Activated B cell treated with CpG ODN at 0.5 μM for 24 hours (primary cell): ENCODE measurements around the gene SNX10. TPM values are rescaled to one million over a fixed set of nuclear protein-coding genes. Genes with fewer than 3 reads are reported as not detected.
"Not testable (repeated sequence)": the region's sequence is repeated elsewhere in the genome, so short reads cannot be mapped to it uniquely, and the experiment has no call there.

Experiments
- ATAC-seq: fragments of 200-7000 bp; cut with Tn5 transposase; one replicate; pipeline ENCODE4 v1.10.0; 2021; ENCODE audit warnings: low read depth, mild to moderate bottlenecking, moderate library complexity
- CTCF ChIA-PET: fragments of 350-600 bp; sonication (Branson Sonifier 250); formaldehyde crosslinking; loops from one replicate; lab custom pipeline; 2021; ENCODE audit warnings: antibody characterized with exemption; lab: Charles Lee
- POLR2A ChIA-PET: fragments of 350-600 bp; sonication (Branson Sonifier 250); formaldehyde crosslinking; loops from one replicate; lab custom pipeline; 2021; ENCODE audit warnings: antibody characterized with exemption; lab: Charles Lee
- DNase-seq: peaks from one replicate; pipeline ENCODE4 v3.0.0; 2022
- H3K27ac Mint-ChIP-seq: one replicate; pipeline ENCODE4 v1.8.0; 2020; ENCODE audit warnings: mixed read lengths
- H3K27me3 Mint-ChIP-seq: one replicate; pipeline ENCODE4 v1.8.0; 2021; ENCODE audit warnings: mixed read lengths
- H3K36me3 Mint-ChIP-seq: one replicate; pipeline ENCODE4 v1.8.0; 2021; ENCODE audit warnings: low read depth, mixed read lengths
- H3K4me1 Mint-ChIP-seq: one replicate; pipeline ENCODE4 v1.8.0; 2021; ENCODE audit warnings: mixed read lengths
- H3K4me3 Mint-ChIP-seq: one replicate; pipeline ENCODE4 v1.8.0; 2020; ENCODE audit warnings: mild to moderate bottlenecking, mixed read lengths
- H3K9me3 Mint-ChIP-seq: one replicate; pipeline ENCODE4 v1.8.0; 2020; ENCODE audit warnings: mixed read lengths
- intact Hi-C: fragments of 100-400 bp; cut with micrococcal nuclease; formaldehyde crosslinking; loops from one replicate; pipeline ENCODE4 v1.15.1; 2024
- total RNA-seq: library from RNA; stranded (reverse); gene quantifications from 2 replicates; pipeline ENCODE4 v1.2.3, GENCODE V29; 2022
- TF ChIP-seq, protein P1 (sequence below): fragments of 200-600 bp; IDR thresholded peaks from one replicate; pipeline ENCODE4 v1.8.0; 2022; ENCODE audit warnings: antibody characterized with exemption, mild to moderate bottlenecking

Gene SNX10
- total RNA-seq, 1 donor from 2014 or later, result 32.3 TPM

DNA sequence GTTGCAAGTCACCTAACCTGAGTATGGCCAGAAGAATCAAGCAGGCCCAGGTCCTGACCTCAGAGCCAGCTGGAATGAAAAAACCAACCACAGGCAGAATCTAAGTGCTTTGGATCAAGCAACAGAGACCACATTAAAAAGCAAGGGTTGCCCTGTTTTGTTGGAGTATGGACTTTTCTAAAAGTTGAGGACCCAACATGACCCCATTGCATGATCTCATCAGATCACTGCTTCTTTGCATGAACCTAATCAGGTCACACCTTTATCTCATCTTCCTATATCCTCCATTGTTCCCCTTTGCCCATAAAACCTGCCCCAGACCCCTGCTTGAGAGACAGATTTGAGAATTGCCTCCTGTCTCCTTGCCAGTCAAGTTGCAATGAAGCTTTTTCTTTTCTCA is 11.6 kb upstream of the SNX10 start:
- Mint-ChIP-seq H3K4me1 (peaks cover 11% of the 10 kb centered on the region), H3K27me3 (peaks cover 3% of the 10 kb centered on the region), H3K36me3 (no peaks in the 10 kb centered on the region), H3K9me3 (no peaks in the 10 kb centered on the region), H3K27ac (no peak overlapping the region), H3K4me3 (no peak overlapping the region)
- CTCF ChIA-PET, result interaction anchor here (0.7 to 8.7 kb wide), 4 partner anchors 11 to 190 kb away, joined by 3 to 77 read pairs (median 3); partner anchors contain the start of gene SNX10
- no peak for DNase-seq
- intact Hi-C loops, result no loop called here
- ATAC-seq, result no peak
- TF ChIP-seq, protein P1, sequence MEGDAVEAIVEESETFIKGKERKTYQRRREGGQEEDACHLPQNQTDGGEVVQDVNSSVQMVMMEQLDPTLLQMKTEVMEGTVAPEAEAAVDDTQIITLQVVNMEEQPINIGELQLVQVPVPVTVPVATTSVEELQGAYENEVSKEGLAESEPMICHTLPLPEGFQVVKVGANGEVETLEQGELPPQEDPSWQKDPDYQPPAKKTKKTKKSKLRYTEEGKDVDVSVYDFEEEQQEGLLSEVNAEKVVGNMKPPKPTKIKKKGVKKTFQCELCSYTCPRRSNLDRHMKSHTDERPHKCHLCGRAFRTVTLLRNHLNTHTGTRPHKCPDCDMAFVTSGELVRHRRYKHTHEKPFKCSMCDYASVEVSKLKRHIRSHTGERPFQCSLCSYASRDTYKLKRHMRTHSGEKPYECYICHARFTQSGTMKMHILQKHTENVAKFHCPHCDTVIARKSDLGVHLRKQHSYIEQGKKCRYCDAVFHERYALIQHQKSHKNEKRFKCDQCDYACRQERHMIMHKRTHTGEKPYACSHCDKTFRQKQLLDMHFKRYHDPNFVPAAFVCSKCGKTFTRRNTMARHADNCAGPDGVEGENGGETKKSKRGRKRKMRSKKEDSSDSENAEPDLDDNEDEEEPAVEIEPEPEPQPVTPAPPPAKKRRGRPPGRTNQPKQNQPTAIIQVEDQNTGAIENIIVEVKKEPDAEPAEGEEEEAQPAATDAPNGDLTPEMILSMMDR, result no peak
- POLR2A ChIA-PET, result interaction anchor here (1.0 to 1.4 kb wide), 3 partner anchors 80 to 85 kb away, joined by 3 to 4 read pairs (median 3); no protein-coding TSS in a partner anchor

DNA sequence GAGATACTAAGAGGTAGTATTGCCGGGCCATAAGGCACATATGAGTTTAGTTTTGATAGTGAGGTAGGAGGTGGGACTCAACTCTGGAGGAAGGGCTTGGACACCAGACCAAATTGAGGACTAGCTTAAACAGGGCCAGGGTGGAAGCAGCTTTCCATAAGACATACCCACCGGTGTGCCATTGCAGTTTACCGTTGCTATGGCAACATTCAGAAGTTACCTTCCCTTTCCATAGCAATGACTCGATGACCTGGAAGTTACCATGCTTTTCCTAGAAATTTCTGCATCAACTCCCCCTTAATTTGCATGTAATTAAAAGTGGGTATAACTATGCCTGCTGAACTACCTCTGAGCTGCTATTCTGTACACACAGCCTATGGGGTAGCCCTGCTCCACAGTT is 10.9 kb upstream of the SNX10 start:
- POLR2A ChIA-PET, result interaction anchor here (1.0 to 1.4 kb wide), 3 partner anchors 79 to 85 kb away, joined by 3 to 4 read pairs (median 3); no protein-coding TSS in a partner anchor
- TF ChIP-seq, protein P1, result no peak
- Mint-ChIP-seq H3K4me1 (peaks cover 11% of the 10 kb centered on the region), H3K9me3 (no peaks in the 10 kb centered on the region), H3K4me3 (no peak overlapping the region), H3K27me3 (peaks cover 3% of the 10 kb centered on the region), H3K36me3 (no peaks in the 10 kb centered on the region), H3K27ac (no peak overlapping the region)
- ATAC-seq (no peak), DNase-seq (no peak)
- CTCF ChIA-PET, result interaction anchor here (0.7 to 8.7 kb wide), 3 partner anchors 11 to 89 kb away, joined by 3 to 77 read pairs (median 3); partner anchors contain the start of gene SNX10
- intact Hi-C loops, result no loop called here

DNA sequence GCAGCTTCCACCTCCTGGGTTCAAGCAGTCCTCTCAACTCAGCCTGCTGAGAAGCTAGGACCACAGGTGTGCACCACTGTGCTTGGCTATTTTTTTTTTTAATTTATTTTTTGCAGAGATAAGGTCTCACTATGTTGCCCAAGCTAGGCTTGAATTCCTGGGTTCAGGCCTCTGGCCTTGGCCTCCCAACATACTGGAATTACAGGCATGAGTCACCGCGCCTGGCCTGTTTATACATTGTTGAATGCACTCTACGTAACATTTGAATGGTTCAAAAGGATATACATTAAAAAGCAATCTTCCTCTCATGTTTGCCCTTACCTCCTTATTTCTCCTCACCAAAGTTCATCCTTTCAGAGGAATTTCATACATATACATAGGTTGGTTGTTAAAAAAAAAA is 7.2 kb upstream of the SNX10 start:
- POLR2A ChIA-PET, result no interaction called here
- CTCF ChIA-PET, result interaction anchor here (2.0 kb wide), 1 partner anchor 390 kb away, joined by 6 read pairs; no protein-coding TSS in a partner anchor
- H3K4me1 Mint-ChIP-seq, result peaks cover 13% of the 10 kb centered on the region
- H3K27me3 Mint-ChIP-seq, result no peaks in the 10 kb centered on the region
- H3K9me3 Mint-ChIP-seq, result no peaks in the 10 kb centered on the region
- ATAC-seq (no peak), DNase-seq (no peak)
- TF ChIP-seq, protein P1, result no peak
- no peak overlapping the region for H3K27ac Mint-ChIP-seq
- H3K4me3 Mint-ChIP-seq, result no peak overlapping the region
- intact Hi-C loops, result loop anchor here (2.0 kb wide), 1 partner anchor 382 kb away; no protein-coding TSS in a partner anchor
- H3K36me3 Mint-ChIP-seq, result no peaks in the 10 kb centered on the region

DNA sequence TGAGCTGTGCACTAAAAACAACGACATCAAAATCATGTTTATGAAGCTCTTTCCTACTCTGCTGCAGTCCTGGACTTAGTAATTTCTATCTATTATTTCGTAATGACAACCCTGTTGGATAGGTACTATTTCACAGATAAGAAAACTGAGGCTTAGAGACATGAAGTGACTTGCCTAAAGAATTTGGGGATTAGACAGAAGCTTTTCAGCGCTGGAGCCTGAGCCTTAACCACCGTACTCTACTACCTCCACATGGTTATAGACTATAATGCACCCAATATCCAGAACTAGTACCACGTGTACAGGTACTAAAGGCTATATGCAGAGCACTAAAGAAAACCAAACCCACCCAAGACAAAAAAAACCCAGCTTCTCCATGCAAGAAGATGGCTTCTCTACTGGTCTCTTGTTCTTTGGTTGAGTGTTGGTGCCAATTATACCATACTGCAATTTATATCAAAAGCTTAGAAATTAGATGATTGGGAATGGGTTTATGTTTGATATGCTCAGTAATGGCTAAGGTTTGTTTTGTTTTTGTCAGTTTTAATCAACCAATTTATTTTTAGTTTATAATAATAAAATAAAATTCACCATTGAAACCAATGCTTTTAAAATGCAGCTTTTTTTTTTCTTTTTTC is 6.5 kb upstream of the SNX10 start:
- ChIA-PET CTCF (interaction anchor here (0.6 to 2.0 kb wide), 5 partner anchors 11 to 390 kb away, joined by 3 to 6 read pairs (median 4); no protein-coding TSS in a partner anchor), POLR2A (no interaction called here)
- H3K4me1 Mint-ChIP-seq, result peaks cover 7% of the 10 kb centered on the region
- H3K9me3 Mint-ChIP-seq, result no peaks in the 10 kb centered on the region
- H3K36me3 Mint-ChIP-seq, result no peaks in the 10 kb centered on the region
- TF ChIP-seq, protein P1, result no peak
- DNase-seq (no peak), ATAC-seq (peak; percentile 56)
- no peaks in the 10 kb centered on the region for H3K27me3 Mint-ChIP-seq
- intact Hi-C loops, result loop anchor here (2.0 kb wide), 1 partner anchor 382 kb away; no protein-coding TSS in a partner anchor
- H3K27ac Mint-ChIP-seq, result no peak overlapping the region
- no peak overlapping the region for H3K4me3 Mint-ChIP-seq

DNA sequence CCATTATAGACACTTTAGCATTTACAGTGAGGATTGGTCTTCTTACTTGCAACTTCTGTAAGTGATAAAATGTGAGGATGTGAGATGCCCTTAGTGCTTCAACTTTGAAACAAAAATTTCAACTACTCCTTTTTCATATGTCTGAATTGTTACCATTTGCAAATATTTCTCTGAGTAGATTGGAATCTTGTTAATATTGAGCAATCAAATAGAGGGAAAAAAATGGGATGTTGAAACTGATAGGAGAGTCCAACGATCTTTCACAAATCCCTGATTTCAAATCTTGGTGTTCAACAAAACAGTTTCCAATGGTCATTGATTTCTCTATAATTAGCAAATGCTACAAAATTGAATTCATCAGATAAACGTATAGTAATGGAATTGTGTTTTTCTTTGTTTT is 5.5 kb upstream of the SNX10 start:
- H3K27ac Mint-ChIP-seq, result no peak overlapping the region
- no peak for DNase-seq
- ChIA-PET CTCF (interaction anchor here (1.5 to 2.0 kb wide), 2 partner anchors 79 to 391 kb away, joined by 6 read pairs; no protein-coding TSS in a partner anchor), POLR2A (no interaction called here)
- H3K4me1 Mint-ChIP-seq, result peaks cover 9% of the 10 kb centered on the region
- H3K4me3 Mint-ChIP-seq, result no peak overlapping the region
- H3K27me3 Mint-ChIP-seq, result no peaks in the 10 kb centered on the region
- H3K36me3 Mint-ChIP-seq, result no peaks in the 10 kb centered on the region
- TF ChIP-seq, protein P1, result no peak
- intact Hi-C loops, result no loop called here
- H3K9me3 Mint-ChIP-seq, result no peaks in the 10 kb centered on the region
- no peak for ATAC-seq

DNA sequence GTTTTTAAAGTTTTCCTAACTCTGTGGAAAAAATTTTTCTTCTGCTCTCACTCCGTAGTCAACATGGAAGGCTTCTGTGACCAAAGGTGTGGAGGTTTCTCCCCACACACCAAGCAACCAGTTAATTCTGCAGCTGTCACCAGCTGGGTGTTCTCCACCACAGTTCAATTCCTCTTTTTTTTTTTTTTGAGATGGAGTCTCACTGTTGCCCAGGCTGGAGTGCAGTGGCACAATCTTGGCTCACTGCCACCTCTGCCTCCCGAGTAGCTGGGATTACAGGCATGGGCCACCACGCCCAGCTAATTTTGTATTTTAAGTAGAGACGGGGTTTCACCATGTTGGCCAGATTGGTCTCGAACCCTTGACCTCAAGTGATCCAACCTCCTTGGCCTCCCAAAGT is 3.5 kb upstream of the SNX10 start:
- POLR2A ChIA-PET, result interaction anchor here (10.3 kb wide), 1 partner anchor 88 kb away, joined by 91 read pairs; the partner anchor contains the start of genes CBX3 and HNRNPA2B1

More for the DNA sequence above, 3.5 kb upstream of the SNX10 start:
- H3K27ac Mint-ChIP-seq, H3K4me3 Mint-ChIP-seq, ATAC-seq, DNase-seq, H3K27me3 Mint-ChIP-seq, H3K36me3 Mint-ChIP-seq, H3K9me3 Mint-ChIP-seq, intact Hi-C loops: not testable (repeated sequence)
- H3K4me1 Mint-ChIP-seq, result peaks cover 18% of the 10 kb centered on the region
- CTCF ChIA-PET, result interaction anchor here (1.3 to 1.5 kb wide), 2 partner anchors 77 to 82 kb away, joined by 3 to 7 read pairs; no protein-coding TSS in a partner anchor
